Neural cell (in vitro differentiated cells): Measurements from ENCODE around the gene DNAH1.

Experiments
- EP300 ChIP-seq: fragments of 450-650 bp; conservative IDR thresholded peaks from 2 replicates; pipeline ENCODE4 v1.6.1; 2014; ENCODE audit warnings: antibody characterized with exemption, mild to moderate bottlenecking, moderate library complexity; ENCODE audit not compliant: poor library complexity, severe bottlenecking
- POLR2AphosphoS5 ChIP-seq: IDR thresholded peaks from 2 replicates; pipeline ENCODE4 v1.6.1; 2012
- RAD21 ChIP-seq: fragments of 450-650 bp; conservative IDR thresholded peaks from 2 replicates; pipeline ENCODE4 v1.6.1; 2014; ENCODE audit warnings: antibody characterized with exemption, mild to moderate bottlenecking, moderate library complexity
- SMC3 ChIP-seq: fragments of 450-650 bp; conservative IDR thresholded peaks from 2 replicates; pipeline ENCODE4 v1.6.1; 2014; ENCODE audit warnings: antibody characterized with exemption, mild to moderate bottlenecking, moderate library complexity; ENCODE audit not compliant: poor library complexity
- TAF1 ChIP-seq: IDR thresholded peaks from 2 replicates; pipeline ENCODE4 v1.6.1; 2012; ENCODE audit warnings: low read depth
- TF ChIP-seq, protein P1 (sequence below): fragments of 450-650 bp; IDR thresholded peaks from 2 replicates; pipeline ENCODE4 v1.5.1; 2014; ENCODE audit warnings: antibody characterized with exemption, mild to moderate bottlenecking, moderate library complexity; ENCODE audit not compliant: poor library complexity, severe bottlenecking
- TF ChIP-seq, protein P2 (sequence below): IDR thresholded peaks from 2 replicates; pipeline ENCODE4 v1.6.1; 2012; ENCODE audit warnings: borderline replicate concordance

DNA sequence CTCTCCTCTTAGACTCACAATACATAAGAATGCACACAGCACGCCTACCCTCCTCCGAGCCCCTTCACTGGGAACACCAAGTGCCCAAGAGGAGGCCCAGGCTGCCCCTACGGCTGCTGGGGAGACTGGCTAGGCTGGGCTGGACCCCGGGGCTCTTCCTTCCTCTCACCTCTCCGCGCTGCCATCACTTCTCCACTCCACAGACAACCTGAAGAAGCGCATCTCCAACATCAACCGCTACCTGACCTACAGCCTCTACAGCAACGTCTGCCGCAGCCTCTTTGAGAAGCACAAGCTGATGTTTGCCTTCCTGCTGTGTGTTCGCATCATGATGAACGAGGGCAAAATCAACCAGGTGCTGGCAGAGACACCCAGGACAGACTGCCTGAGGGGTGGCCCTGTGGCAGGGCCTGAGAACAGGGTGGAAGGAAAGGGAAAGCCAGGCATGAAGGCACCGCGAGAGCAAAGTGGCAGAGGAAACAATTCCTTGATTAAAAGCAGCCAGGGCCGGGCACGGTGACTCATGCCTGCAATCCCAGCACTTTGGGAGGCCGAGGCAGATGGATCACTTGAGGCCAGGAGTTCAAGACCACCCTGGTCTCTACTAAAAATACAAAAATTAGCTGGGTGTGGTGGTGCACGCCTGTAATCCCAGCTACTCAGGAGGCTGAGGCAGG is 77.2 kb downstream of the DNAH1 start:
- TF ChIP-seq POLR2AphosphoS5: no peak
- TF ChIP-seq, protein P1, sequence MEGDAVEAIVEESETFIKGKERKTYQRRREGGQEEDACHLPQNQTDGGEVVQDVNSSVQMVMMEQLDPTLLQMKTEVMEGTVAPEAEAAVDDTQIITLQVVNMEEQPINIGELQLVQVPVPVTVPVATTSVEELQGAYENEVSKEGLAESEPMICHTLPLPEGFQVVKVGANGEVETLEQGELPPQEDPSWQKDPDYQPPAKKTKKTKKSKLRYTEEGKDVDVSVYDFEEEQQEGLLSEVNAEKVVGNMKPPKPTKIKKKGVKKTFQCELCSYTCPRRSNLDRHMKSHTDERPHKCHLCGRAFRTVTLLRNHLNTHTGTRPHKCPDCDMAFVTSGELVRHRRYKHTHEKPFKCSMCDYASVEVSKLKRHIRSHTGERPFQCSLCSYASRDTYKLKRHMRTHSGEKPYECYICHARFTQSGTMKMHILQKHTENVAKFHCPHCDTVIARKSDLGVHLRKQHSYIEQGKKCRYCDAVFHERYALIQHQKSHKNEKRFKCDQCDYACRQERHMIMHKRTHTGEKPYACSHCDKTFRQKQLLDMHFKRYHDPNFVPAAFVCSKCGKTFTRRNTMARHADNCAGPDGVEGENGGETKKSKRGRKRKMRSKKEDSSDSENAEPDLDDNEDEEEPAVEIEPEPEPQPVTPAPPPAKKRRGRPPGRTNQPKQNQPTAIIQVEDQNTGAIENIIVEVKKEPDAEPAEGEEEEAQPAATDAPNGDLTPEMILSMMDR: no peak
- TF ChIP-seq, protein P2, sequence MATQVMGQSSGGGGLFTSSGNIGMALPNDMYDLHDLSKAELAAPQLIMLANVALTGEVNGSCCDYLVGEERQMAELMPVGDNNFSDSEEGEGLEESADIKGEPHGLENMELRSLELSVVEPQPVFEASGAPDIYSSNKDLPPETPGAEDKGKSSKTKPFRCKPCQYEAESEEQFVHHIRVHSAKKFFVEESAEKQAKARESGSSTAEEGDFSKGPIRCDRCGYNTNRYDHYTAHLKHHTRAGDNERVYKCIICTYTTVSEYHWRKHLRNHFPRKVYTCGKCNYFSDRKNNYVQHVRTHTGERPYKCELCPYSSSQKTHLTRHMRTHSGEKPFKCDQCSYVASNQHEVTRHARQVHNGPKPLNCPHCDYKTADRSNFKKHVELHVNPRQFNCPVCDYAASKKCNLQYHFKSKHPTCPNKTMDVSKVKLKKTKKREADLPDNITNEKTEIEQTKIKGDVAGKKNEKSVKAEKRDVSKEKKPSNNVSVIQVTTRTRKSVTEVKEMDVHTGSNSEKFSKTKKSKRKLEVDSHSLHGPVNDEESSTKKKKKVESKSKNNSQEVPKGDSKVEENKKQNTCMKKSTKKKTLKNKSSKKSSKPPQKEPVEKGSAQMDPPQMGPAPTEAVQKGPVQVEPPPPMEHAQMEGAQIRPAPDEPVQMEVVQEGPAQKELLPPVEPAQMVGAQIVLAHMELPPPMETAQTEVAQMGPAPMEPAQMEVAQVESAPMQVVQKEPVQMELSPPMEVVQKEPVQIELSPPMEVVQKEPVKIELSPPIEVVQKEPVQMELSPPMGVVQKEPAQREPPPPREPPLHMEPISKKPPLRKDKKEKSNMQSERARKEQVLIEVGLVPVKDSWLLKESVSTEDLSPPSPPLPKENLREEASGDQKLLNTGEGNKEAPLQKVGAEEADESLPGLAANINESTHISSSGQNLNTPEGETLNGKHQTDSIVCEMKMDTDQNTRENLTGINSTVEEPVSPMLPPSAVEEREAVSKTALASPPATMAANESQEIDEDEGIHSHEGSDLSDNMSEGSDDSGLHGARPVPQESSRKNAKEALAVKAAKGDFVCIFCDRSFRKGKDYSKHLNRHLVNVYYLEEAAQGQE: no peak
- no peak for TF ChIP-seq SMC3
- TF ChIP-seq RAD21: no peak
- TF ChIP-seq TAF1: no peak
- TF ChIP-seq EP300: no peak
